ENCODE data around the gene FGFR3. TPM values are rescaled to one million over a fixed set of nuclear protein-coding genes. Genes with fewer than 3 reads are reported as not detected.
"Not testable (repeated sequence)": the region's sequence is repeated elsewhere in the genome, so short reads cannot be mapped to it uniquely, and the experiment has no call there.

The FGFR3 gene
- total and polyA plus RNA-seq, 2 of the 4 experiments (the other 2 are of a cell fraction) = 0.18 to 0.67 TPM

DNA sequence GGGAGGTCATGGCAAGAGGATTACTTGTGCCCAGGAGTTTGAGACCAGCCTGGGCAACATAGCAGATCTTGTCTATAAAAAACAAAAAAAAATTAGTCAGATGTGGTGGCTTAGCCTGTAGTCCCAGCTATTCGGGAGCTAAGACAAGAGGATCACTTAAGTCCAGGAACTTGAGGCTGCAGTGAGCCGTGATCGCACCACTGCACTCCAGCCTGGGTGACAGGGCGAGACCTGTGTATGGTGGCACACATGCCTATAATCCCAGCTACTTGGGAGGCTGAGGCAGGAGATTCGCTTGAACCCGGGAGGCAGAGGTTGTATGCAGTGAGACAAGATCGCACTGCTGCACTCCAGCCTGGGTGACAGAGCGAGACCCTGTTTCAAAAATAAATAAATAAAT, 42.7 kb downstream of the FGFR3 start:
- H2BK20ac ChIP-seq (ENCODE audit: low read depth, low read length); H3K27ac ChIP-seq (ENCODE audit: insufficient read depth, low read length); H3K23ac ChIP-seq (ENCODE audit: low read depth, low read length); H4K8ac ChIP-seq (ENCODE audit: low read depth in 2 of 2, low read length in 2 of 2); H4K20me1 ChIP-seq (ENCODE audit: insufficient read depth, low read length); H2BK15ac ChIP-seq (ENCODE audit: low read depth, low read length); H3K18ac ChIP-seq (ENCODE audit: low read depth, low read length); H3K4me2 ChIP-seq (ENCODE audit: low read depth, low read length); DNase-seq; CTCF ChIA-PET; H3K9me1 ChIP-seq (ENCODE audit: insufficient read depth, low read length); H3K56ac ChIP-seq (ENCODE audit: extremely low read depth, insufficient read depth, low read length); H3K9ac ChIP-seq (ENCODE audit: low read depth, low read length); H3K4me1 ChIP-seq (ENCODE audit: control insufficient read depth, insufficient read depth, low read length); H3K27me3 ChIP-seq (ENCODE audit: control insufficient read depth, insufficient read depth, low read length); intact Hi-C loops (cut with micrococcal nuclease); H3K9me3 ChIP-seq (ENCODE audit: control insufficient read depth, insufficient read depth, low read length); H2BK5ac ChIP-seq (ENCODE audit: low read depth, low read length, poor library complexity, severe bottlenecking); in situ Hi-C loops (cut with MboI; ENCODE audit: low sequenced_read_pairs); H2BK120ac ChIP-seq (ENCODE audit: low read depth, low read length); H4K5ac ChIP-seq (ENCODE audit: low read depth, low read length); H2AFZ ChIP-seq (replicated peaks; ENCODE audit: low read length, poor library complexity); BruUV-seq (replicated peaks); POLR2A ChIA-PET (ENCODE audit: unreplicated experiment); H2AK5ac ChIP-seq (ENCODE audit: low read depth, low read length); dilution Hi-C loops (cut with HindIII; ENCODE audit: low sequenced_read_pairs, unreplicated experiment); H3K4ac ChIP-seq (ENCODE audit: low read depth, low read length); ATAC-seq (ENCODE audit: low read depth); H2AK9ac ChIP-seq (replicated peaks; ENCODE audit: low read depth, low read length, poor library complexity); H3K14ac ChIP-seq (replicated peaks; ENCODE audit: low read depth, low read length); H4K91ac ChIP-seq (ENCODE audit: insufficient read depth, low read depth, low read length); H3K4me3 ChIP-seq (ENCODE audit: insufficient read depth, low read depth, low read length): not testable (repeated sequence)
- Histone ChIP-seq H3K79me1 (ENCODE audit: low read depth in 1 of 2, low read length in 2 of 2) (peaks cover 16 to 34% of the 10 kb centered on the region in 2 experiments), H3K36me3 (ENCODE audit: control insufficient read depth, insufficient read depth, low read length) (peaks cover 60% of the 10 kb centered on the region)
- 94% methylated on average over 3 of the region's 8 CpGs; no CpG with 5 or more reads in 1 of the 2 experiments for WGBS, 2 experiments (ENCODE audit: extremely low coverage in 2 of 2, insufficient read length in 1 of 2)
